CD4-positive, CD25-positive, alpha-beta regulatory T cell (primary cell): ENCODE data around the gene ZG16. TPM values are rescaled to one million over a fixed set of nuclear protein-coding genes. Genes with fewer than 3 reads are reported as not detected.

Experiments
- ATAC-seq, 2 donors: fragments of 150-1000 bp; cut with Tn5 transposase; one replicate each; pipeline ENCODE4 v1.10.0; 2021; ENCODE audit warnings: low read depth in 2 of 2, moderate number of reproducible peaks in 2 of 2, moderate library complexity in 1 of 2
- DNase-seq, 3 donors: peaks; one replicate each; pipeline versions ENCODE4 v3.0.0 to v3.0.0-alpha.2; 2012 to 2022; ENCODE audit warnings: mixed read lengths in 1 of 3
- H3K27ac ChIP-seq: one replicate; pipeline ENCODE4 v1.7.0; 2013; ENCODE audit warnings: mild to moderate bottlenecking, low read length; ENCODE audit not compliant: insufficient read depth, poor library complexity, severe bottlenecking
- H3K27me3 ChIP-seq: one replicate; pipeline ENCODE4 v1.7.0; 2013; ENCODE audit warnings: low read length; ENCODE audit not compliant: control insufficient read depth, insufficient read depth
- H3K36me3 ChIP-seq: one replicate; pipeline ENCODE4 v1.7.0; 2013; ENCODE audit warnings: mild to moderate bottlenecking, low read length, moderate library complexity; ENCODE audit not compliant: control insufficient read depth, insufficient read depth
- H3K4me1 ChIP-seq: 2 replicates; pipeline ENCODE4 v1.7.0; 2013; ENCODE audit warnings: mild to moderate bottlenecking, low read length; ENCODE audit not compliant: insufficient read depth, control insufficient read depth, poor library complexity, severe bottlenecking
- H3K4me3 ChIP-seq: one replicate; pipeline ENCODE4 v1.7.0; 2013; ENCODE audit warnings: low read depth, mild to moderate bottlenecking, low read length, moderate library complexity
- H3K9me3 ChIP-seq, 2 experiments: 1 replicate in 1 of 2; 2 replicates in 1 of 2; pipeline ENCODE4 v1.7.0; 2013; ENCODE audit warnings: low read length in 2 of 2, mild to moderate bottlenecking in 1 of 2, moderate library complexity in 1 of 2; ENCODE audit not compliant: control insufficient read depth in 2 of 2
- H3K27ac Mint-ChIP-seq, 3 donors: one replicate each; pipeline ENCODE4 v1.8.0; 2020 to 2022; ENCODE audit warnings: mild to moderate bottlenecking in 3 of 3, mixed read lengths in 3 of 3, moderate library complexity in 2 of 3
- H3K27me3 Mint-ChIP-seq: one replicate; pipeline ENCODE4 v1.8.0; 2022; ENCODE audit warnings: mild to moderate bottlenecking, mixed read lengths
- H3K36me3 Mint-ChIP-seq: one replicate; pipeline ENCODE4 v1.8.0; 2020; ENCODE audit warnings: mixed read lengths
- H3K4me1 Mint-ChIP-seq, 4 donors: one replicate each; pipeline ENCODE4 v1.8.0; 2020 to 2022; ENCODE audit warnings: mixed read lengths in 4 of 4, mild to moderate bottlenecking in 1 of 4
- H3K4me3 Mint-ChIP-seq, 4 donors: one replicate each; pipeline ENCODE4 v1.8.0; 2020 to 2022; ENCODE audit warnings: mild to moderate bottlenecking in 4 of 4, mixed read lengths in 4 of 4, moderate library complexity in 3 of 4
- H3K9me3 Mint-ChIP-seq, 7 donors: one replicate each; pipeline ENCODE4 v1.8.0; 2020 to 2022; ENCODE audit warnings: mixed read lengths in 7 of 7, mild to moderate bottlenecking in 3 of 7, moderate library complexity in 2 of 7
- polyA plus RNA-seq, 4 donors: library from polyadenylated mRNA; unstranded; fragments of 300-500 nt; fragmentation: Illumina TruSeq; gene quantifications; one replicate each; pipeline ENCODE4 v1.2.3, GENCODE V29; 2021
- total RNA-seq: library from RNA; stranded (reverse); gene quantifications from one replicate; pipeline ENCODE4 v1.2.3, GENCODE V29; 2022

The ZG16 gene
- total and polyA plus RNA-seq, 5 donors from 2014 or later, result not detected

GRCh38 chr16:29825145-29826044 is 47.3 kb downstream of the ZG16 start:
- H3K27ac ChIP-seq, result peak overlapping the region; percentile 63
- H3K9me3 ChIP-seq, result no peaks in the 10 kb centered on the region
- peaks cover 6 to 92% (median 39%) of the 10 kb centered on the region in 4 donors for H3K4me1 Mint-ChIP-seq
- peak overlapping the region; percentile 37 for H3K4me3 ChIP-seq
- DNase-seq, result peak in 1 of 3 donors; percentile 68
- H3K4me1 ChIP-seq, result peaks cover 84% of the 10 kb centered on the region
- H3K36me3 Mint-ChIP-seq, result peaks cover 3% of the 10 kb centered on the region
- peak overlapping the region; percentile 75 to 90 (median 86) for H3K4me3 Mint-ChIP-seq
- H3K9me3 Mint-ChIP-seq, result no peaks in the 10 kb centered on the region
- ATAC-seq, result peak; percentile 17 to 22
- H3K27me3 ChIP-seq, result no peaks in the 10 kb centered on the region
- H3K36me3 ChIP-seq, result peaks cover 7% of the 10 kb centered on the region
- no peaks in the 10 kb centered on the region for H3K27me3 Mint-ChIP-seq
- H3K27ac Mint-ChIP-seq, result peak overlapping the region; percentile 89 to 97 (median 95)

DNA sequence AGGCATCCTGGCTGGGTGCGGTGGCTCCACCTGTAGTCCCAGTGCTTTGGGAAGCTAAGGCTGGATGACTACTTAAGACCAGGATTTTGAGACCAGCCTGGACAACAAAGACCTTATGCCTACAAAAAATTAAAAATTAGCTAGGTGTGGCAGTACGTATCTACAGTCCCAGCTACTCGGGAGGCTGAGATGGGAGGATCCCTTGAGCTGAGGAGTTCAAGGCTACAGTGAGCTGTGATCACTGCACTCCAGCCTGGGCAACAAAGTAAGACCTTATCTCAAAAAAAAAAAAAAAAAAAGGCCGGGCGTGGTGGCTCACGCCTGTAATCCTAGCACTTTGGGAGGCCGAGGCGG is 48.3 kb downstream of the ZG16 start:
- Mint-ChIP-seq H3K9me3 (no peaks in the 10 kb centered on the region), H3K27me3 (no peaks in the 10 kb centered on the region), H3K36me3 (peaks cover 3% of the 10 kb centered on the region), H3K4me3 (peak overlapping the region in 3 of 4 donors; percentile 71 to 86 (median 85)), H3K4me1 (peaks cover 6 to 88% (median 35%) of the 10 kb centered on the region in 4 donors), H3K27ac (peak overlapping the region in 2 of 3 donors; percentile 89 to 91)
- Histone ChIP-seq H3K36me3 (peaks cover 14% of the 10 kb centered on the region), H3K4me1 (peaks cover 75% of the 10 kb centered on the region), H3K27me3 (no peaks in the 10 kb centered on the region), H3K9me3 (no peaks in the 10 kb centered on the region), H3K4me3 (no peak overlapping the region), H3K27ac (no peak overlapping the region)
- no peak for ATAC-seq
- DNase-seq, result no peak

DNA sequence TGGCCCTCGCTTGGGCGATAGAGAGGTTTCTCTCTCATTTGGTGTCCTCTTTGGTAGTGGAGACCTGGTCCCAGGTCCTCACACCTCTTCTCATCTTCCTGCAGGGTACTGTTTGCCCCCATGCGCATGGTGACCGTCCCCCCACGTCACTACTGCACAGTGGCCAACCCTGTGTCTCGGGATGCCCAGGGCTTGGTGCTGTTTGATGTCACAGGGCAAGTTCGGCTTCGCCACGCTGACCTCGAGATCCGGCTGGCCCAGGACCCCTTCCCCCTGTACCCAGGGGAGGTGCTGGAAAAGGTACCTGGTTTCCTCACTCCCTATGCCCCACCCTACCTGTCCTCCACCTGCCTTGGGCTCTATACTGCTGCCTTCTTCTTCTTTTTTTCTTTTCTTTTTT is 52.7 kb downstream of the ZG16 start:
- peaks cover 49% of the 10 kb centered on the region for H3K36me3 ChIP-seq
- Mint-ChIP-seq H3K9me3 (no peaks in the 10 kb centered on the region), H3K4me3 (no peak overlapping the region), H3K27ac (no peak overlapping the region), H3K27me3 (no peaks in the 10 kb centered on the region), H3K4me1 (peaks cover 6 to 47% (median 21%) of the 10 kb centered on the region in 4 donors), H3K36me3 (peaks cover 20% of the 10 kb centered on the region)
- H3K27me3 ChIP-seq, result no peaks in the 10 kb centered on the region
- ATAC-seq (no peak), DNase-seq (no peak)
- peaks cover 30% of the 10 kb centered on the region for H3K4me1 ChIP-seq
- no peak overlapping the region for H3K27ac ChIP-seq
- no peak overlapping the region for H3K4me3 ChIP-seq
- H3K9me3 ChIP-seq, result no peaks in the 10 kb centered on the region

- Mint-ChIP-seq H3K27ac (peak overlapping the region in 1 of 3 donors; percentile 52), H3K36me3 (peaks cover 21% of the 10 kb centered on the region), H3K9me3 (no peaks in the 10 kb centered on the region), H3K4me3 (no peak overlapping the region), H3K4me1 (peaks cover 6 to 40% (median 19%) of the 10 kb centered on the region in 4 donors), H3K27me3 (no peaks in the 10 kb centered on the region)
- H3K4me1 ChIP-seq, result peaks cover 23% of the 10 kb centered on the region
- H3K36me3 ChIP-seq, result peaks cover 54% of the 10 kb centered on the region
- H3K9me3 ChIP-seq, result no peaks in the 10 kb centered on the region
- DNase-seq (no peak), ATAC-seq (no peak)
- no peaks in the 10 kb centered on the region for H3K27me3 ChIP-seq
- no peak overlapping the region for H3K27ac ChIP-seq
- H3K4me3 ChIP-seq, result no peak overlapping the region
These were observed 53.4 kb downstream of the ZG16 start for GRCh38 chr16:29831490-29831889.

Other genes starting within 250 kb of the ZG16 start
- gene SPN, start 115.0 kb upstream of the ZG16 start, total RNA-seq, result 149 TPM
- gene SPN, start 115.0 kb upstream of the ZG16 start, polyA plus RNA-seq, result 100 to 1,000 TPM; 103 to 135 (median 126) TPM
- 2.4 TPM for gene QPRT, start 99.1 kb upstream of the ZG16 start, total RNA-seq
- 1 to 10 TPM in 1 of 4 donors, under 1 TPM in 3; 0.53 to 2.1 (median 0.69) TPM for gene QPRT, start 99.1 kb upstream of the ZG16 start, polyA plus RNA-seq
- 89.4 TPM for gene C16orf54, start 32.3 kb upstream of the ZG16 start, total RNA-seq
- 10 to 100 TPM; 31.4 to 84.9 (median 57.2) TPM for gene C16orf54, start 32.3 kb upstream of the ZG16 start, polyA plus RNA-seq
- 89.1 TPM for gene KIF22, start 12.5 kb downstream of the ZG16 start, total RNA-seq
- 10 to 100 TPM; 49.4 to 65.1 (median 56.1) TPM for gene KIF22, start 12.5 kb downstream of the ZG16 start, polyA plus RNA-seq
- 224 TPM for gene MAZ, start 28.3 kb downstream of the ZG16 start, total RNA-seq
- 10 to 100 TPM; 36.9 to 62.2 (median 44.5) TPM for gene MAZ, start 28.3 kb downstream of the ZG16 start, polyA plus RNA-seq
- gene PRRT2, start 33.9 kb downstream of the ZG16 start, total RNA-seq, result 1.9 TPM
- under 1 TPM in 2 of 4 donors, not detected in 2; 0.06 to 0.17 TPM for gene PRRT2, start 33.9 kb downstream of the ZG16 start, polyA plus RNA-seq
- gene PAGR1, start 37.9 kb downstream of the ZG16 start, total RNA-seq, result 15.6 TPM
- 10 to 100 TPM; 41.0 to 48.8 (median 45.5) TPM for gene PAGR1, start 37.9 kb downstream of the ZG16 start, polyA plus RNA-seq
- 163 TPM for gene MVP, start 42.2 kb downstream of the ZG16 start, total RNA-seq
- gene MVP, start 42.2 kb downstream of the ZG16 start, polyA plus RNA-seq, result 100 to 1,000 TPM; 116 to 157 (median 133) TPM
- 47.7 TPM for gene CDIPT, start 85.0 kb downstream of the ZG16 start, total RNA-seq
- gene CDIPT, start 85.0 kb downstream of the ZG16 start, polyA plus RNA-seq, result 100 to 1,000 TPM; 100 to 122 (median 108) TPM
- gene SEZ6L2, start 121.3 kb downstream of the ZG16 start, total RNA-seq, result not detected
- not detected for gene SEZ6L2, start 121.3 kb downstream of the ZG16 start, polyA plus RNA-seq
- not detected for gene ASPHD1, start 122.2 kb downstream of the ZG16 start, total RNA-seq
- gene ASPHD1, start 122.2 kb downstream of the ZG16 start, polyA plus RNA-seq, result not detected
- gene KCTD13, start 148.0 kb downstream of the ZG16 start, total RNA-seq, result 52.3 TPM
- gene KCTD13, start 148.0 kb downstream of the ZG16 start, polyA plus RNA-seq, result 10 to 100 TPM in 2 of 4 donors, 1 to 10 TPM in 2; 7.0 to 12.8 (median 9.9) TPM
- 76.7 TPM for gene TMEM219, start 183.8 kb downstream of the ZG16 start, total RNA-seq
- gene TMEM219, start 183.8 kb downstream of the ZG16 start, polyA plus RNA-seq, result 100 to 1,000 TPM; 193 to 261 (median 221) TPM
- gene TAOK2, start 195.6 kb downstream of the ZG16 start, total RNA-seq, result 30.0 TPM
- 1 to 10 TPM; 2.1 to 3.5 (median 2.9) TPM for gene TAOK2, start 195.6 kb downstream of the ZG16 start, polyA plus RNA-seq
- gene HIRIP3, start 217.4 kb downstream of the ZG16 start, total RNA-seq, result 12.4 TPM
- gene HIRIP3, start 217.4 kb downstream of the ZG16 start, polyA plus RNA-seq, result 10 to 100 TPM; 13.9 to 19.9 (median 16.2) TPM
- gene INO80E, start 218.0 kb downstream of the ZG16 start, total RNA-seq, result 105 TPM
- 1 to 10 TPM; 5.0 to 8.9 (median 6.0) TPM for gene INO80E, start 218.0 kb downstream of the ZG16 start, polyA plus RNA-seq
- not detected for gene DOC2A, start 232.8 kb downstream of the ZG16 start, total RNA-seq
- gene DOC2A, start 232.8 kb downstream of the ZG16 start, polyA plus RNA-seq, result not detected
- not detected for gene C16orf92, start 244.9 kb downstream of the ZG16 start, total RNA-seq
- not detected for gene C16orf92, start 244.9 kb downstream of the ZG16 start, polyA plus RNA-seq